ENCODE data around the gene ITGAE.

DNA sequence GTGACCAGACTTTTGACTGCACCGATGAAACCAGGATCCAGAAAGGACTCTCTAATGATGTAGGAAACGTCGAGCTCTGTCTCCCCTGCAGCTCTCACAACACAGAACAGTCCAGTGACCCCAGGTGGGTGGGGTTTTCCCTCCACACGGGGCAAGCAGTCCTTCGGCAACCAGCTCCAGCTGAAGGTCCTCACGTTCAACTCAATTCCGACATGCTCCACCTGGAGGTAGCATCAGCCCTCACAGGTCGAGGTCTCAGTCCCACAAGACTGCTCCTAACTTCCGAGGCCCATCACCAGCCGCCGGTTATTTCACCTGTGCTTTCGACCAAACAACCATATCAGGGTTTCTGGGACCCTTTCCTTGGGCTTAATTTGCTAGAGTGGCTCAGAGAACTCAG, 28.2 kb downstream of the ITGAE start:
- TF ChIP-seq POLR2A (IDR thresholded peaks at IDR 0.05; ENCODE audit: low read depth) (no peak), POLR2AphosphoS5 (IDR thresholded peaks at IDR 0.05) (no peak)
- TF ChIP-seq, protein P1, sequence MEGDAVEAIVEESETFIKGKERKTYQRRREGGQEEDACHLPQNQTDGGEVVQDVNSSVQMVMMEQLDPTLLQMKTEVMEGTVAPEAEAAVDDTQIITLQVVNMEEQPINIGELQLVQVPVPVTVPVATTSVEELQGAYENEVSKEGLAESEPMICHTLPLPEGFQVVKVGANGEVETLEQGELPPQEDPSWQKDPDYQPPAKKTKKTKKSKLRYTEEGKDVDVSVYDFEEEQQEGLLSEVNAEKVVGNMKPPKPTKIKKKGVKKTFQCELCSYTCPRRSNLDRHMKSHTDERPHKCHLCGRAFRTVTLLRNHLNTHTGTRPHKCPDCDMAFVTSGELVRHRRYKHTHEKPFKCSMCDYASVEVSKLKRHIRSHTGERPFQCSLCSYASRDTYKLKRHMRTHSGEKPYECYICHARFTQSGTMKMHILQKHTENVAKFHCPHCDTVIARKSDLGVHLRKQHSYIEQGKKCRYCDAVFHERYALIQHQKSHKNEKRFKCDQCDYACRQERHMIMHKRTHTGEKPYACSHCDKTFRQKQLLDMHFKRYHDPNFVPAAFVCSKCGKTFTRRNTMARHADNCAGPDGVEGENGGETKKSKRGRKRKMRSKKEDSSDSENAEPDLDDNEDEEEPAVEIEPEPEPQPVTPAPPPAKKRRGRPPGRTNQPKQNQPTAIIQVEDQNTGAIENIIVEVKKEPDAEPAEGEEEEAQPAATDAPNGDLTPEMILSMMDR (IDR thresholded peaks at IDR 0.05), result no peak

All from esophagus muscularis mucosa (tissue), 3 donors.